Measurements from ENCODE around the gene FUS. TPM values are rescaled to one million over a fixed set of nuclear protein-coding genes. Genes with fewer than 3 reads are reported as not detected.
"Not testable (repeated sequence)": the region's sequence is repeated elsewhere in the genome, so short reads cannot be mapped to it uniquely, and the experiment has no call there.

FUS gene
- total and polyA plus RNA-seq, 2 of the 13 experiments (the other 11 are each of a cell fraction or from before 2014, with no cell fraction given), result 68.1 to 168 TPM

- CTCF ChIA-PET (ENCODE audit: low intra/inter-chr PET ratio, low total read pairs); FAIRE-seq; BruUV-seq (replicated peaks); H3K36me3 ChIP-seq (replicated peaks in 1 of 2; ENCODE audit: control insufficient read depth in 1 of 2, insufficient read depth in 2 of 2, low read length in 2 of 2); DNase-seq (ENCODE audit: low spot score); in situ Hi-C loops (cut with HindIII; ENCODE audit: extremely low pct_ligation_motif_present, low pct_unique_long_range_greater_than_20kb); H3K27me3 ChIP-seq (ENCODE audit: control insufficient read depth in 1 of 2, insufficient read depth in 2 of 2, low read length in 2 of 2); ATAC-seq; H3K9me3 ChIP-seq (ENCODE audit: low read length); H4K20me1 ChIP-seq (ENCODE audit: insufficient read depth, low read length); H3K79me2 ChIP-seq (ENCODE audit: insufficient read depth, low read length); H2AFZ ChIP-seq (ENCODE audit: low read length); TF ChIP-seq ZBTB40 (IDR thresholded peaks at IDR 0.05): not testable (repeated sequence)
- intact Hi-C loops (cut with micrococcal nuclease; ENCODE audit: unreplicated experiment), result loop anchor here (5.0 to 10.0 kb wide), 2 partner anchors 144 to 186 kb away; partner anchors contain the start of gene SETD1A
- POLR2A ChIA-PET, result interaction anchor here (0.7 to 11.4 kb wide), 17 partner anchors 9 to 572 kb away, joined by 3 to 275 read pairs (median 5); partner anchors contain the start of genes FUS, KAT8, PRSS36 and VKORC1
- Histone ChIP-seq H3K4me3 (replicated peaks in 1 of 3; ENCODE audit: insufficient read depth in 1 of 3, low read depth in 2 of 3, low read length in 3 of 3) (peak overlapping the region; percentile 28 to 77 (median 64)), H3K9ac (ENCODE audit: insufficient read depth, low read depth, low read length) (peak overlapping the region; percentile 67), H3K4me1 (ENCODE audit: insufficient read depth, low read length) (peaks cover 70% of the 10 kb centered on the region), H3K4me2 (ENCODE audit: low read depth, low read length) (peak overlapping the region; percentile 91), H3K27ac (ENCODE audit: extremely low read length, insufficient read depth, low read length) (peak overlapping the region; percentile 80)
- 17% methylated on average over 9 of the region's 9 CpGs for WGBS (ENCODE audit: low lambda C conversion rate)
- TF ChIP-seq ZNF121 (CRISPR knock-in tag; IDR thresholded peaks at IDR 0.05) (peak; percentile 89), LBX2 (CRISPR knock-in tag; IDR thresholded peaks at IDR 0.05; ENCODE audit: borderline replicate concordance) (peak; percentile 17; the same call in 1 of the 2 replicates), ZNF501 (CRISPR knock-in tag; IDR thresholded peaks at IDR 0.05) (0 out of 2 replicates have a peak, but pooled peaks have one; percentile 11), ZNF616 (CRISPR knock-in tag; IDR thresholded peaks at IDR 0.05; ENCODE audit: low read depth) (0 out of 2 replicates have a peak, but pooled peaks have one; percentile 6), SPEN (CRISPR knock-in tag; IDR thresholded peaks at IDR 0.05; ENCODE audit: low read depth) (0 out of 2 replicates have a peak, but pooled peaks have one; percentile 4), NFATC3 (CRISPR knock-in tag; IDR thresholded peaks at IDR 0.05) (peak; percentile 60; the same call in 1 of the 2 replicates), ZNF816 (CRISPR knock-in tag; IDR thresholded peaks at IDR 0.05; ENCODE audit: borderline replicate concordance) (0 out of 2 replicates have a peak, but pooled peaks have one; percentile 55), ZBTB40 (CRISPR knock-in tag; IDR thresholded peaks at IDR 0.05) (0 out of 2 replicates have a peak, but pooled peaks have one; percentile 55), HNF1B (CRISPR knock-in tag; IDR thresholded peaks at IDR 0.05) (0 out of 2 replicates have a peak, but pooled peaks have one; percentile 4), ZNF460 (CRISPR knock-in tag; IDR thresholded peaks at IDR 0.05; ENCODE audit: borderline replicate concordance) (0 out of 2 replicates have a peak, but pooled peaks have one; percentile 1), ZNF329 (CRISPR knock-in tag; IDR thresholded peaks at IDR 0.05; ENCODE audit: low read depth) (0 out of 2 replicates have a peak, but pooled peaks have one; percentile 42), ZNF44 (CRISPR knock-in tag; IDR thresholded peaks at IDR 0.05) (peak; percentile 40; the same call in 1 of the 2 replicates)
These were observed 38.9 kb upstream of the FUS start for GRCh38 chr16:31141071-31141469.

Data from HepG2 (cell line).